HG03103 (cell line): ENCODE measurements around the gene SLC25A15.
"Not testable (repeated sequence)": the region's sequence is repeated elsewhere in the genome, so short reads cannot be mapped to it uniquely, and the experiment has no call there.

ENCODE experiments used
- ATAC-seq: cut with Tn5 transposase; IDR thresholded peaks from one replicate; pipeline ENCODE4 v1.9.1; 2021; ENCODE audit warnings: low read depth; ENCODE audit not compliant: unreplicated experiment

SLC25A15 gene

DNA sequence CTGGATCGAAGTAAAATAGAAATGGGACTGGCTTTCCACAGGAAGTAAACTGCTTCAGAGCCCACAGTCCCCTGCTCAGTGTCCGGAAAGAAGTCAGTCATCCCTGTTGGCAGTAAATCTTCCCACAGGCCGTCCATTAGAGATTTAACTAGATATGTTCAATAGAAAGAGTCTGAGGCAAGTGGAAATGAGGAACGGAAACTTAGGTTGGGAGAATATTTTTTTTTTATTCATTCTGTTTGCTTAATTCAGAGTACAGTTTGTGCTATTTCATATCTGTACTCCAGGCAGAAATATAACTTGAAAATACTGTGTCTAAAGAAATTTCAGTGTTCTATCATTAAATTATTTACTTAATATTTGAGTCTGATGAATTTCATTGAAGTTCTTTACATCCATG, 22.7 kb downstream of the SLC25A15 start:
- ATAC-seq: no peak

GRCh38 chr13:40812724-40813445, 23.5 kb downstream of the SLC25A15 start:
- ATAC-seq: no peak

DNA sequence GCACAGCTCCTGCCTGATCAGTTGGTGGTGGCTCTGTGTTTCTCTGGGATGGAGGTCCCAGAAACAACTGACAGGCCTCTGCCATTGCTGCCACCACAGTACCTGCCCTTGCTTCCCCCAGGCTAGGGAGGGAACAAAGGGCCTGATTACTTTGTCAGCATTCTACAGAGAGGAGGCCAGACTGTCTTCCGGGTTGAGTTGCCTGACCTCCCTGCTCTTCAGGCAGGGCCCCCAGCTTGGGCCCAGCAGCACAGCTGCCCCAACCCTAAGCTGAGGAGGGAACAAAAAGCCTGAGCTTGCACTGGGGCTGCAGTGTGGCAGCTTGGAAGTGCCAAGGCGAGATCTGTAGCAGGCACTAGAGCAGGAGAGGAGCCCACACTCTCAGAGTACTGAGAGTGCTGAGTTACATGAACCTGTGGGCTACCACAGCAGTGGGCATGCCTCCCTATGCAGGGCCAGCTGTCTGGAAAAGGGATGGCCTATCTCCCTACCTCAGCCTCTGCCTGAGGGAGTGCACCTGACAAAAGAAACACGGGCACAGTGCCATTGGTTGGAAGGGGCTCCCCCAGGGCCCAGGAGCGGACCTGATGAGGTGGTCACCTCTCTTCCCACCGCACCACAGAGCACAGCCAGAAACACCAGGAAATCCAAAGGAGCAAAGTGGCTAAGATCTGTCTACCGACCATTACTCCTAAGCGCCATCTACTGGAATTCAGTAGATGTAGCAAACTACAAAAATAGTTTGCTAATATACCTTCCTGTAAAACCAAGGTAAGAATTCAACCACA, 24.4 kb downstream of the SLC25A15 start:
- ATAC-seq: no peak

- ATAC-seq: no peak
Observed at GRCh38 chr13:40814803-40815202, 25.4 kb downstream of the SLC25A15 start.

DNA sequence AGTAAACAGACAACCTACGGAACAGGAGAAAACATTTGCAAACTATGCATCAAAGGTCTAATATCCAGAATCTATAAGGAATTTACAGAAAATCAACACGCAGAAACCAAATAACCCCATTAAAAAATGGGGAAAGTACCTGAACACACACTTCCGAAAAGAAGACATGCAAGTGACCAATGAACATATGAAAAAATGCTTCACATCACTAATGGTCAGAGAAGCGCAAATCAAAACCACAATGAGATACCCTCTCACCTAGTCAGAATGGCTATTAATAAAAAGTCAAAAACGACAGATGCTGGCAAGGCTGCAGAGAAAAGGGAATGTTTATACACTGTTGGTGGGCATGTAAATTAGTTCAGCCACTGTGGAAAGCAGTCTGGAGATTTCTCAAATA, 29.5 kb downstream of the SLC25A15 start:
- no peak for ATAC-seq

DNA sequence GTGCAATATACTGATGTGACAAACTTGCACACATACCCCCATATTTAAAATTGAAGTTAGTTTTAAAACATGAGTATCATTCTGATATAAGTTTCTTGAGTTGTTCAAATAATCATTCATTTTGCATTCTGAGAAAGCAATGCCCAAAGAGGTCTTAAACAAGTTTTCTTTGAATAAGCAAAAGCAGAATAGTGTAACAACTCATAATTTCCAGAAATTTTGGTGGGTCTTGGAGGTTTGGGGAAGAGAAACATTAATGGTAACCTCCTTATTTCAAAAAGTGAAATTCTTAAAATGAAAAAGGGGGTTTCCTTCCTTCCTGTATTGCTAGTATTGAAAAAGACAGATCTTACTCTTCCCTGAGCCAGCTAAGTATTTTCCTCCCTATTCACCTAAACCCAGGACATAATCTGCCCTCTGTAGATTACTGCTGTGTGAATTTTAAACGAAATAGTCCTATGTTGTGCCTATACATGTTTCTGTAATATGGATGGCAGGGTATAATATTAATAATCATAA, 30.4 kb downstream of the SLC25A15 start:
- no peak for ATAC-seq

GRCh38 chr13:40839725-40840124, 50.3 kb downstream of the SLC25A15 start:
- ATAC-seq: not testable (repeated sequence)

DNA sequence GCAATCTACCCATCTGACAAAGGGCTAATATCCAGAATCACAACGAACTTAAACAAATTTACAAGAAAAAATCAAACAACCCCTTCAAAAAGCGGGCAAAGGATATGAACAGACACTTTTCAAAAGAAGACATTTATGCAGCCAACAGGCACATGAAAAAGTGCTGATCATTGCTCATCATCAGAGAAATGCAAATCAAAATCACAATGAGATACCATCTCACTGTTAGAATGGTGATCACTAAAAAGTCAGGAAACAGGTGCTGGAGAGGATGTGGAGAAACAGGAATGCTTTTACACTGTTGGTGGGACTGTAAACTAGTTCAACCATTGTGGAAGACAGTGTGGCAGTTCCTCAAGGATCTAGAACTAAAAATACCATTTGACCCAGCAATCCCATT, 51.5 kb downstream of the SLC25A15 start:
- not testable (repeated sequence) for ATAC-seq
